Measurements from ENCODE around the gene SRCIN1.

Gene SRCIN1

GRCh38 chr17:38606646-38607611 is 1.2 kb upstream of the SRCIN1 start:
- H3K9ac ChIP-seq, result peak overlapping the region; percentile 85; the same call in 1 of the 2 replicates

GRCh38 chr17:38605411-38605840 is 326 bp downstream of the SRCIN1 start:
- Histone ChIP-seq H3K27me3 (ENCODE audit: insufficient read depth, low read depth) (peaks cover 26% of the 10 kb centered on the region; the same call in 1 of the 2 replicates), H3K9ac (peak overlapping the region; percentile 30; the same call in 1 of the 2 replicates), H3K4me2 (peak overlapping the region; percentile 66), H3K27ac (no peak overlapping the region), H3K4me1 (ENCODE audit: low read depth, poor library complexity, severe bottlenecking) (peaks cover 8% of the 10 kb centered on the region), H3K79me2 (ENCODE audit: insufficient read depth, low read depth) (no peaks in the 10 kb centered on the region), H3K4me3 (IDR thresholded peaks at IDR 0.05; ENCODE audit: insufficient read depth, low read depth, low read length) (no peak overlapping the region), H3K36me3 (ENCODE audit: insufficient read depth) (no peaks in the 10 kb centered on the region), H4K20me1 (ENCODE audit: insufficient read depth) (no peaks in the 10 kb centered on the region), H2AFZ (ENCODE audit: low read depth) (peak overlapping the region; percentile 71)
- no peak for TF ChIP-seq CTCF (conservative IDR thresholded peaks at IDR 0.05; ENCODE audit: low read depth, low read length)

More at GRCh38 chr17:38606646-38607611, 1.2 kb upstream of the SRCIN1 start:
- no peaks in the 10 kb centered on the region for H3K79me2 ChIP-seq (ENCODE audit: insufficient read depth, low read depth)
- peak overlapping the region; percentile 96 for H2AFZ ChIP-seq (ENCODE audit: low read depth)
- peak overlapping the region; percentile 69 for H3K4me2 ChIP-seq
- H4K20me1 ChIP-seq (ENCODE audit: insufficient read depth), result no peaks in the 10 kb centered on the region
- H3K4me1 ChIP-seq (ENCODE audit: low read depth, poor library complexity, severe bottlenecking), result peaks cover 8% of the 10 kb centered on the region
- H3K27me3 ChIP-seq (ENCODE audit: insufficient read depth, low read depth), result peaks cover 29% of the 10 kb centered on the region; the same call in 1 of the 2 replicates
- no peak overlapping the region for H3K4me3 ChIP-seq (IDR thresholded peaks at IDR 0.05; ENCODE audit: insufficient read depth, low read depth, low read length)
- no peaks in the 10 kb centered on the region for H3K36me3 ChIP-seq (ENCODE audit: insufficient read depth)
- peak; percentile 51 for TF ChIP-seq CTCF (conservative IDR thresholded peaks at IDR 0.05; ENCODE audit: low read depth, low read length)
- H3K27ac ChIP-seq, result no peak overlapping the region

GRCh38 chr17:38604479-38605403 is 1.0 kb downstream of the SRCIN1 start:
- H3K27ac ChIP-seq, result no peak overlapping the region
- peaks cover 8% of the 10 kb centered on the region for H3K4me1 ChIP-seq (ENCODE audit: low read depth, poor library complexity, severe bottlenecking)
- H3K4me3 ChIP-seq (IDR thresholded peaks at IDR 0.05; ENCODE audit: insufficient read depth, low read depth, low read length), result no peak overlapping the region
- H3K9ac ChIP-seq, result peak overlapping the region; percentile 30; the same call in 1 of the 2 replicates
- peak overlapping the region; percentile 71 for H2AFZ ChIP-seq (ENCODE audit: low read depth)
- H3K36me3 ChIP-seq (ENCODE audit: insufficient read depth), result no peaks in the 10 kb centered on the region
- no peaks in the 10 kb centered on the region for H3K79me2 ChIP-seq (ENCODE audit: insufficient read depth, low read depth)
- peaks cover 26% of the 10 kb centered on the region; the same call in 1 of the 2 replicates for H3K27me3 ChIP-seq (ENCODE audit: insufficient read depth, low read depth)
- no peaks in the 10 kb centered on the region for H4K20me1 ChIP-seq (ENCODE audit: insufficient read depth)
- no peak for TF ChIP-seq CTCF (conservative IDR thresholded peaks at IDR 0.05; ENCODE audit: low read depth, low read length)
- peak overlapping the region; percentile 66 for H3K4me2 ChIP-seq

- TF ChIP-seq CTCF (conservative IDR thresholded peaks at IDR 0.05; ENCODE audit: low read depth, low read length), result no peak
- Histone ChIP-seq H3K4me1 (ENCODE audit: low read depth, poor library complexity, severe bottlenecking) (peaks cover 8% of the 10 kb centered on the region), H2AFZ (ENCODE audit: low read depth) (no peak overlapping the region), H3K4me2 (no peak overlapping the region), H3K27me3 (ENCODE audit: insufficient read depth, low read depth) (peaks cover 26% of the 10 kb centered on the region; the same call in 1 of the 2 replicates), H3K4me3 (IDR thresholded peaks at IDR 0.05; ENCODE audit: insufficient read depth, low read depth, low read length) (no peak overlapping the region), H3K27ac (no peak overlapping the region), H3K36me3 (ENCODE audit: insufficient read depth) (no peaks in the 10 kb centered on the region), H3K79me2 (ENCODE audit: insufficient read depth, low read depth) (no peaks in the 10 kb centered on the region), H4K20me1 (ENCODE audit: insufficient read depth) (no peaks in the 10 kb centered on the region), H3K9ac (no peak overlapping the region)
Observed at GRCh38 chr17:38603786-38604478, 1.8 kb downstream of the SRCIN1 start.
